Peyer's patch (tissue), 4 donors: ENCODE results near the gene TULP4.

ENCODE experiments used
- CTCF ChIP-seq, 6 experiments: fragments of 450-650 bp in 4 of 6; fragments of 200-600 bp in 2 of 6; sonication (generic) in 1 of 6; IDR thresholded peaks; one replicate each; pipeline ENCODE4 v1.5.1; 2017 to 2019; ENCODE audit warnings: antibody characterized with exemption in 6 of 6, mild to moderate bottlenecking in 3 of 6, moderate library complexity in 1 of 6
- POLR2A ChIP-seq, 2 donors: fragments of 450-650 bp; IDR thresholded peaks; one replicate each; pipeline ENCODE4 v1.5.1; 2017; ENCODE audit warnings: antibody characterized with exemption in 2 of 2, mild to moderate bottlenecking in 2 of 2, moderate library complexity in 2 of 2

- no peak for TF ChIP-seq CTCF (IDR thresholded peaks at IDR 0.05)
- no peak for TF ChIP-seq POLR2A (IDR thresholded peaks at IDR 0.05)
Measured at GRCh38 chr6:158439255-158439654, 127.0 kb downstream of the TULP4 start.
